ENCODE data around the gene TGFBR2.
"Not testable (repeated sequence)": the region's sequence is repeated elsewhere in the genome, so short reads cannot be mapped to it uniquely, and the experiment has no call there.

GRCh38 chr3:30624480-30624879, 18.1 kb downstream of the TGFBR2 start:
- not testable (repeated sequence) for TF ChIP-seq POLR2A, CTCF (IDR thresholded peaks at IDR 0.05)
